Measurements from ENCODE around the gene DEPDC4.

Gene DEPDC4

GRCh38 chr12:100215209-100215608 is 51.7 kb downstream of the DEPDC4 start:
- in situ Hi-C loops (cut with MboI; ENCODE audit: low sequenced_read_pairs) = no loop called here

- in situ Hi-C loops (cut with MboI; ENCODE audit: low sequenced_read_pairs) = no loop called here
These were observed 52.4 kb downstream of the DEPDC4 start for GRCh38 chr12:100214518-100214917.

- in situ Hi-C loops (cut with MboI; ENCODE audit: low sequenced_read_pairs) = no loop called here
These were observed 53.6 kb downstream of the DEPDC4 start for GRCh38 chr12:100213016-100213891.

GRCh38 chr12:100211698-100212097 is 55.2 kb downstream of the DEPDC4 start:
- in situ Hi-C loops (cut with MboI; ENCODE audit: low sequenced_read_pairs) = no loop called here

- in situ Hi-C loops (cut with MboI; ENCODE audit: low sequenced_read_pairs) = no loop called here
These were observed 58.0 kb downstream of the DEPDC4 start for GRCh38 chr12:100208834-100209233.

- in situ Hi-C loops (cut with MboI; ENCODE audit: low sequenced_read_pairs) = no loop called here
These were observed 59.6 kb downstream of the DEPDC4 start for GRCh38 chr12:100207311-100207710.

- in situ Hi-C loops (cut with MboI; ENCODE audit: low sequenced_read_pairs) = no loop called here
These were observed 65.1 kb downstream of the DEPDC4 start for GRCh38 chr12:100201604-100202423.

- in situ Hi-C loops (cut with MboI; ENCODE audit: low sequenced_read_pairs) = no loop called here
These were observed 66.3 kb downstream of the DEPDC4 start, which contains the start of gene ACTR6 for GRCh38 chr12:100200463-100201181. Gene ACTR6 (plus strand): TSS chr12:100200815. CDS start chr12:100200852, 37 bp downstream.

- in situ Hi-C loops (cut with MboI; ENCODE audit: low sequenced_read_pairs) = no loop called here
These were observed 67.3 kb downstream of the DEPDC4 start for GRCh38 chr12:100199347-100200149.

GRCh38 chr12:100199023-100199346 is 67.9 kb downstream of the DEPDC4 start:
- in situ Hi-C loops (cut with MboI; ENCODE audit: low sequenced_read_pairs) = no loop called here

- in situ Hi-C loops (cut with MboI; ENCODE audit: low sequenced_read_pairs) = no loop called here
These were observed 69.4 kb downstream of the DEPDC4 start for GRCh38 chr12:100197486-100197885.

GRCh38 chr12:100193085-100193484 is 73.8 kb downstream of the DEPDC4 start:
- in situ Hi-C loops (cut with MboI; ENCODE audit: low sequenced_read_pairs) = no loop called here

All from hTERT RPE-1 (cell line).